ENCODE results near the gene LRRC4C.
"Not testable (repeated sequence)": the region's sequence is repeated elsewhere in the genome, so short reads cannot be mapped to it uniquely, and the experiment has no call there.

LRRC4C gene

GRCh38 chr11:40223596-40224330 is 1235.7 kb downstream of the LRRC4C start:
- Histone ChIP-seq H3K9me3 (no peaks in the 10 kb centered on the region), H3K36me3 (replicated peaks) (no peaks in the 10 kb centered on the region), H3K4me3 (no peak overlapping the region), H3K4me1 (no peaks in the 10 kb centered on the region), H3K27me3 (ENCODE audit: low read depth) (no peaks in the 10 kb centered on the region)
- in situ Hi-C loops (cut with MboI; ENCODE audit: low sequenced_read_pairs): no loop called here
- no peak for DNase-seq (ENCODE audit: low spot score in 2 of 2)

GRCh38 chr11:40219401-40219800 is 1240.1 kb downstream of the LRRC4C start:
- Histone ChIP-seq H3K4me1 (no peaks in the 10 kb centered on the region), H3K36me3 (replicated peaks) (no peaks in the 10 kb centered on the region), H3K9me3 (no peaks in the 10 kb centered on the region), H3K27me3 (ENCODE audit: low read depth) (no peaks in the 10 kb centered on the region), H3K4me3 (no peak overlapping the region)
- no peak for DNase-seq (ENCODE audit: low spot score in 2 of 2)
- in situ Hi-C loops (cut with MboI; ENCODE audit: low sequenced_read_pairs): no loop called here

- Histone ChIP-seq H3K36me3 (replicated peaks) (no peaks in the 10 kb centered on the region), H3K4me1 (no peaks in the 10 kb centered on the region), H3K27me3 (ENCODE audit: low read depth) (no peaks in the 10 kb centered on the region), H3K9me3 (no peaks in the 10 kb centered on the region), H3K4me3 (no peak overlapping the region)
- DNase-seq (ENCODE audit: low spot score in 2 of 2): no peak
- in situ Hi-C loops (cut with MboI; ENCODE audit: low sequenced_read_pairs): no loop called here
Measured at GRCh38 chr11:40215556-40215955, 1243.9 kb downstream of the LRRC4C start.

GRCh38 chr11:40207416-40207815 is 1252.0 kb downstream of the LRRC4C start:
- Histone ChIP-seq H3K4me3 (no peak overlapping the region), H3K4me1 (no peaks in the 10 kb centered on the region), H3K27me3 (ENCODE audit: low read depth) (no peaks in the 10 kb centered on the region), H3K9me3 (no peaks in the 10 kb centered on the region), H3K36me3 (replicated peaks) (no peaks in the 10 kb centered on the region)
- in situ Hi-C loops (cut with MboI; ENCODE audit: low sequenced_read_pairs): no loop called here
- no peak for DNase-seq (ENCODE audit: low spot score in 2 of 2)

- Histone ChIP-seq H3K4me3 (no peak overlapping the region), H3K27me3 (ENCODE audit: low read depth) (no peaks in the 10 kb centered on the region), H3K9me3 (no peaks in the 10 kb centered on the region), H3K36me3 (replicated peaks) (no peaks in the 10 kb centered on the region), H3K4me1 (no peaks in the 10 kb centered on the region)
- in situ Hi-C loops (cut with MboI; ENCODE audit: low sequenced_read_pairs): no loop called here
- DNase-seq (ENCODE audit: low spot score in 2 of 2): no peak
Measured at GRCh38 chr11:40204228-40204627, 1255.2 kb downstream of the LRRC4C start.

- no peaks in the 10 kb centered on the region for H3K36me3 ChIP-seq (replicated peaks)
- H3K4me1 ChIP-seq: no peaks in the 10 kb centered on the region
- DNase-seq (ENCODE audit: low spot score in 2 of 2): no peak
- no peak overlapping the region for H3K4me3 ChIP-seq
- no peaks in the 10 kb centered on the region for H3K9me3 ChIP-seq
- no peaks in the 10 kb centered on the region for H3K27me3 ChIP-seq (ENCODE audit: low read depth)
- in situ Hi-C loops (cut with MboI; ENCODE audit: low sequenced_read_pairs): no loop called here
Measured at GRCh38 chr11:40203606-40204005, 1255.8 kb downstream of the LRRC4C start.

- no peaks in the 10 kb centered on the region for H3K4me1 ChIP-seq
- H3K27me3 ChIP-seq (ENCODE audit: low read depth): no peaks in the 10 kb centered on the region
- in situ Hi-C loops (cut with MboI; ENCODE audit: low sequenced_read_pairs): no loop called here
- DNase-seq (ENCODE audit: low spot score in 2 of 2): no peak
- H3K36me3 ChIP-seq (replicated peaks): no peaks in the 10 kb centered on the region
- no peaks in the 10 kb centered on the region for H3K9me3 ChIP-seq
- H3K4me3 ChIP-seq: no peak overlapping the region
Measured at GRCh38 chr11:40202589-40203270, 1256.7 kb downstream of the LRRC4C start.

GRCh38 chr11:40192590-40192989 is 1266.9 kb downstream of the LRRC4C start:
- in situ Hi-C loops (cut with MboI; ENCODE audit: low sequenced_read_pairs); H3K36me3 ChIP-seq (replicated peaks); H3K9me3 ChIP-seq; H3K4me1 ChIP-seq; H3K4me3 ChIP-seq; DNase-seq (ENCODE audit: low spot score in 2 of 2); H3K27me3 ChIP-seq (ENCODE audit: low read depth): not testable (repeated sequence)

- DNase-seq (ENCODE audit: low spot score in 2 of 2): no peak
- Histone ChIP-seq H3K4me3 (no peak overlapping the region), H3K9me3 (no peaks in the 10 kb centered on the region), H3K4me1 (no peaks in the 10 kb centered on the region), H3K27me3 (ENCODE audit: low read depth) (no peaks in the 10 kb centered on the region), H3K36me3 (replicated peaks) (no peaks in the 10 kb centered on the region)
- in situ Hi-C loops (cut with MboI; ENCODE audit: low sequenced_read_pairs): no loop called here
Measured at GRCh38 chr11:40190294-40190693, 1269.2 kb downstream of the LRRC4C start.

- Histone ChIP-seq H3K4me3 (no peak overlapping the region), H3K9me3 (no peaks in the 10 kb centered on the region), H3K36me3 (replicated peaks) (no peaks in the 10 kb centered on the region), H3K4me1 (no peaks in the 10 kb centered on the region), H3K27me3 (ENCODE audit: low read depth) (no peaks in the 10 kb centered on the region)
- DNase-seq (ENCODE audit: low spot score in 2 of 2): no peak
- in situ Hi-C loops (cut with MboI; ENCODE audit: low sequenced_read_pairs): no loop called here
Measured at GRCh38 chr11:40188848-40189247, 1270.6 kb downstream of the LRRC4C start.

GRCh38 chr11:40187295-40187694 is 1272.2 kb downstream of the LRRC4C start:
- no peaks in the 10 kb centered on the region for H3K4me1 ChIP-seq
- no peak for DNase-seq (ENCODE audit: low spot score in 2 of 2)
- no peak overlapping the region for H3K4me3 ChIP-seq
- H3K27me3 ChIP-seq (ENCODE audit: low read depth): no peaks in the 10 kb centered on the region
- in situ Hi-C loops (cut with MboI; ENCODE audit: low sequenced_read_pairs): no loop called here
- H3K36me3 ChIP-seq (replicated peaks): no peaks in the 10 kb centered on the region
- H3K9me3 ChIP-seq: no peaks in the 10 kb centered on the region

- DNase-seq (ENCODE audit: low spot score in 2 of 2): no peak
- Histone ChIP-seq H3K36me3 (replicated peaks) (no peaks in the 10 kb centered on the region), H3K9me3 (no peaks in the 10 kb centered on the region), H3K4me3 (no peak overlapping the region), H3K27me3 (ENCODE audit: low read depth) (no peaks in the 10 kb centered on the region), H3K4me1 (no peaks in the 10 kb centered on the region)
- in situ Hi-C loops (cut with MboI; ENCODE audit: low sequenced_read_pairs): no loop called here
Measured at GRCh38 chr11:40186437-40187263, 1272.8 kb downstream of the LRRC4C start.

- no peaks in the 10 kb centered on the region for H3K9me3 ChIP-seq
- H3K36me3 ChIP-seq (replicated peaks): no peaks in the 10 kb centered on the region
- no peak for DNase-seq (ENCODE audit: low spot score in 2 of 2)
- no peaks in the 10 kb centered on the region for H3K4me1 ChIP-seq
- no peak overlapping the region for H3K4me3 ChIP-seq
- in situ Hi-C loops (cut with MboI; ENCODE audit: low sequenced_read_pairs): no loop called here
- H3K27me3 ChIP-seq (ENCODE audit: low read depth): no peaks in the 10 kb centered on the region
Measured at GRCh38 chr11:40185793-40186192, 1273.7 kb downstream of the LRRC4C start.
